ENCODE measurements around the gene HEATR5A.
"Not testable (repeated sequence)": the region's sequence is repeated elsewhere in the genome, so short reads cannot be mapped to it uniquely, and the experiment has no call there.

The HEATR5A gene

DNA sequence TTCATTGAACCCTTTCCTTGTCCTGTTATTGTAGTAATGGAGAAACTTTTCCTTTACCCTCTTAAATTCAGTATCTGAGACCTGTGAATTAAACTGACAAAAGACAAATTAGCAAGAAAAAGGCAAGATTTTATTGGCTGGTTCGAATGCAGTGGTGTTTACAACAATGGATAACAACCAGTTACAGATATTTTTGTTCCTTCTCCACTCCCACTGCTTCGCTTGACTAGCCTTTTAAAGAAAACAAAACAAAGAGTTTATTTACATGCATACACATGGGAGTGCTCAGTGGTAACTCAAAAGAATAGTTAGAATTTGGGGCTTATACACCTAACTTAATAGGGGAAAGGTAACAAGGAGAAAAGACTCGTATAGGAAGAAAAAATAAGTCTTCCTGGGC, 175.7 kb downstream of the HEATR5A start:
- Histone ChIP-seq H3K9me3 (ENCODE audit: low read length) (no peaks in the 10 kb centered on the region), H3K36me3 (ENCODE audit: insufficient read depth, low read length) (no peaks in the 10 kb centered on the region), H3K27ac (ENCODE audit: low read depth, low read length) (no peak overlapping the region), H3K27me3 (ENCODE audit: control insufficient read depth in 1 of 2, insufficient read depth in 2 of 2, low read length in 2 of 2) (no peaks in the 10 kb centered on the region), H3K9ac (ENCODE audit: low read length) (no peak overlapping the region), H3K4me3 (ENCODE audit: low read depth in 1 of 2, low read length in 2 of 2) (no peak overlapping the region), H3K4me1 (ENCODE audit: insufficient read depth, low read length) (peaks cover 13% of the 10 kb centered on the region)

DNA sequence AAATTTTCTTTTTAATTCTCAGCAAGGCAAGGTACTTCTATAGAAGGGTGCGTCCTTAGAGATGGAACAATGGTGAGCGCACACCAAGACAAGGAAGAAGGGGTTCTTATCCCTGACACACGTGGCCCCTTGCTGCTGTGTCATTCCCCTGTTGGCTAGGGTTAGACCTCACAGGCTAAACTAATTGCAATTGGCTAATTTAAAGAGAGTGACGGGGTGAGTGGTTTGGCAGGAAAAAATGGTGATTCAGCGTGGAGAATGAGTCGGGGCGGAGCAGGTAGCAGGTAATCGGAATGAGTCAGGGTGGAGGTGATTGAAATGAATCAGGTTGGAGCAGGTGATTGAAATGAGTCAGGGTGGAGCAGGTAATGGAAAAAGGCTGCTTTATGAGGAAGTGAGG, 176.5 kb downstream of the HEATR5A start:
- H3K9me3 ChIP-seq (ENCODE audit: low read length) = no peaks in the 10 kb centered on the region
- no peaks in the 10 kb centered on the region for H3K27me3 ChIP-seq (ENCODE audit: control insufficient read depth in 1 of 2, insufficient read depth in 2 of 2, low read length in 2 of 2)
- no peak overlapping the region for H3K4me3 ChIP-seq (ENCODE audit: low read depth in 1 of 2, low read length in 2 of 2)
- no peak overlapping the region for H3K9ac ChIP-seq (ENCODE audit: low read length)
- H3K4me1 ChIP-seq (ENCODE audit: insufficient read depth, low read length) = peaks cover 13% of the 10 kb centered on the region
- no peaks in the 10 kb centered on the region for H3K36me3 ChIP-seq (ENCODE audit: insufficient read depth, low read length)
- H3K27ac ChIP-seq (ENCODE audit: low read depth, low read length) = no peak overlapping the region

- H3K4me3 ChIP-seq (ENCODE audit: low read depth in 1 of 2, low read length in 2 of 2) = peak overlapping the region in 1 of 2 donors; percentile 27
- H3K9me3 ChIP-seq (ENCODE audit: low read length); H3K36me3 ChIP-seq (ENCODE audit: insufficient read depth, low read length); H3K9ac ChIP-seq (ENCODE audit: low read length); H3K27me3 ChIP-seq (ENCODE audit: control insufficient read depth in 1 of 2, insufficient read depth in 2 of 2, low read length in 2 of 2); H3K27ac ChIP-seq (ENCODE audit: low read depth, low read length): not testable (repeated sequence)
- H3K4me1 ChIP-seq (ENCODE audit: insufficient read depth, low read length) = peaks cover 13% of the 10 kb centered on the region
Measured at GRCh38 chr14:31242161-31242940, 178.0 kb downstream of the HEATR5A start.
